Karpas-422 (cell line): ENCODE results near the gene TRIM14. TPM values are rescaled to one million over a fixed set of nuclear protein-coding genes. Genes with fewer than 3 reads are reported as not detected.
"Not testable (repeated sequence)": the region's sequence is repeated elsewhere in the genome, so short reads cannot be mapped to it uniquely, and the experiment has no call there.

Source experiments
- DNase-seq: peaks from one replicate; pipeline ENCODE4 v3.0.0-alpha.2; 2015
- H2AFZ ChIP-seq: fragments of 200-600 bp; sonication (generic); 2 replicates; pipeline ENCODE4 v1.6.1; 2014; ENCODE audit warnings: antibody characterized with exemption, low read length, mixed read lengths
- H3K27ac ChIP-seq: fragments of 200-600 bp; sonication (generic); 2 replicates; pipeline ENCODE4 v1.5.1; 2014; ENCODE audit warnings: mild to moderate bottlenecking, low read length, moderate library complexity
- H3K27me3 ChIP-seq: fragments of 200-600 bp; sonication (generic); 2 replicates; pipeline ENCODE4 v1.6.1; 2014; ENCODE audit warnings: low read length, mixed read lengths
- H3K36me3 ChIP-seq: fragments of 200-600 bp; sonication (generic); 2 replicates; pipeline ENCODE4 v1.6.1; 2014; ENCODE audit warnings: low read length, mixed read lengths; ENCODE audit not compliant: insufficient read depth
- H3K4me1 ChIP-seq: fragments of 200-600 bp; sonication (generic); 2 replicates; pipeline ENCODE4 v1.6.1; 2014; ENCODE audit warnings: mild to moderate bottlenecking, low read length, mixed read lengths
- H3K4me2 ChIP-seq: fragments of 200-600 bp; sonication (generic); 2 replicates; pipeline ENCODE4 v1.6.1; 2014; ENCODE audit warnings: low read length, low read depth, mild to moderate bottlenecking; ENCODE audit not compliant: poor library complexity, severe bottlenecking
- H3K4me3 ChIP-seq: fragments of 200-600 bp; sonication (generic); 2 replicates; pipeline ENCODE4 v1.5.1; 2014; ENCODE audit warnings: mild to moderate bottlenecking, antibody characterized with exemption, low read length, mixed read lengths
- H3K79me2 ChIP-seq: fragments of 200-600 bp; sonication (generic); 2 replicates; pipeline ENCODE4 v1.6.1; 2014; ENCODE audit warnings: mild to moderate bottlenecking, low read length, mixed read lengths
- H3K9ac ChIP-seq: fragments of 200-600 bp; sonication (generic); 2 replicates; pipeline ENCODE4 v1.6.0; 2014; ENCODE audit warnings: low read length
- H3K9me2 ChIP-seq: fragments of 200-600 bp; sonication (generic), shearing (Covaris generic); replicated peaks from 2 replicates; pipeline ENCODE4 v1.6.0; 2014; ENCODE audit warnings: mild to moderate bottlenecking, low read length, moderate library complexity; ENCODE audit not compliant: insufficient read depth
- H3K9me3 ChIP-seq: fragments of 300-700, 200-600 bp; sonication (generic); 2 replicates; pipeline ENCODE4 v1.6.1; 2014; ENCODE audit warnings: low read length, mixed read lengths
- H4K20me1 ChIP-seq: fragments of 200-600 bp; sonication (generic); 2 replicates; pipeline ENCODE4 v1.6.1; 2014; ENCODE audit warnings: mild to moderate bottlenecking, antibody characterized with exemption, low read length, low read depth; ENCODE audit not compliant: insufficient read depth
- total RNA-seq: library from RNA; depleted of rRNA; stranded (reverse); fragments of >200 nt; shearing (Covaris generic); gene quantifications from 2 replicates; pipeline ENCODE4 v1.2.3, GENCODE V29; 2014; ENCODE audit warnings: low replicate concordance

Gene TRIM14
- total RNA-seq, 1 experiment from 2014 or later: 17.5 TPM

GRCh38 chr9:98128316-98128715, 9.3 kb upstream of the TRIM14 start:
- Histone ChIP-seq H2AFZ (no peak overlapping the region), H3K27ac (no peak overlapping the region), H3K4me1 (peaks cover 14% of the 10 kb centered on the region), H3K4me3 (no peak overlapping the region), H3K4me2 (no peak overlapping the region), H4K20me1 (no peaks in the 10 kb centered on the region), H3K9me2 (no peaks in the 10 kb centered on the region), H3K9me3 (no peaks in the 10 kb centered on the region), H3K9ac (no peak overlapping the region), H3K27me3 (no peaks in the 10 kb centered on the region), H3K36me3 (no peaks in the 10 kb centered on the region), H3K79me2 (no peaks in the 10 kb centered on the region)
- no peak for DNase-seq

GRCh38 chr9:98127226-98127625, 8.2 kb upstream of the TRIM14 start:
- H3K9me2 ChIP-seq: no peaks in the 10 kb centered on the region
- H3K79me2 ChIP-seq: no peaks in the 10 kb centered on the region
- no peaks in the 10 kb centered on the region for H4K20me1 ChIP-seq
- no peaks in the 10 kb centered on the region for H3K9me3 ChIP-seq
- H2AFZ ChIP-seq: no peak overlapping the region
- no peak overlapping the region for H3K9ac ChIP-seq
- no peaks in the 10 kb centered on the region for H3K27me3 ChIP-seq
- H3K4me3 ChIP-seq: no peak overlapping the region
- peaks cover 13% of the 10 kb centered on the region for H3K4me1 ChIP-seq
- no peaks in the 10 kb centered on the region for H3K36me3 ChIP-seq
- H3K27ac ChIP-seq: no peak overlapping the region
- no peak overlapping the region for H3K4me2 ChIP-seq
- DNase-seq: no peak

- H3K4me2 ChIP-seq: no peak overlapping the region
- peaks cover 22% of the 10 kb centered on the region for H3K4me1 ChIP-seq
- H3K9ac ChIP-seq: no peak overlapping the region
- H3K79me2 ChIP-seq: no peaks in the 10 kb centered on the region
- H3K27me3 ChIP-seq: no peaks in the 10 kb centered on the region
- H3K9me2 ChIP-seq: no peaks in the 10 kb centered on the region
- no peak overlapping the region for H2AFZ ChIP-seq
- DNase-seq: no peak
- H3K36me3 ChIP-seq: no peaks in the 10 kb centered on the region
- no peaks in the 10 kb centered on the region for H3K9me3 ChIP-seq
- no peak overlapping the region for H3K4me3 ChIP-seq
- no peaks in the 10 kb centered on the region for H4K20me1 ChIP-seq
- no peak overlapping the region for H3K27ac ChIP-seq
Measured at GRCh38 chr9:98124637-98125426, 5.8 kb upstream of the TRIM14 start.

- not testable (repeated sequence) for H4K20me1 ChIP-seq, H3K9ac ChIP-seq, H3K9me3 ChIP-seq, H3K36me3 ChIP-seq, H3K27me3 ChIP-seq, H3K27ac ChIP-seq, DNase-seq, H3K79me2 ChIP-seq, H3K9me2 ChIP-seq, H2AFZ ChIP-seq, H3K4me2 ChIP-seq, H3K4me3 ChIP-seq
- peaks cover 20% of the 10 kb centered on the region for H3K4me1 ChIP-seq
Measured at GRCh38 chr9:98124091-98124490, 5.1 kb upstream of the TRIM14 start.

- no peaks in the 10 kb centered on the region for H4K20me1 ChIP-seq
- H3K4me2 ChIP-seq: no peak overlapping the region
- DNase-seq: no peak
- no peak overlapping the region for H3K4me3 ChIP-seq
- no peaks in the 10 kb centered on the region for H3K36me3 ChIP-seq
- H3K4me1 ChIP-seq: peaks cover 32% of the 10 kb centered on the region
- peak overlapping the region; percentile 10; the same call in 1 of the 2 replicates for H2AFZ ChIP-seq
- H3K9ac ChIP-seq: no peak overlapping the region
- H3K79me2 ChIP-seq: peaks cover 18% of the 10 kb centered on the region
- no peaks in the 10 kb centered on the region for H3K27me3 ChIP-seq
- no peaks in the 10 kb centered on the region for H3K9me2 ChIP-seq
- H3K9me3 ChIP-seq: no peaks in the 10 kb centered on the region
- H3K27ac ChIP-seq: no peak overlapping the region
Measured at GRCh38 chr9:98121058-98121457, 2.0 kb upstream of the TRIM14 start.

GRCh38 chr9:98120476-98120875, 1.5 kb upstream of the TRIM14 start:
- H3K27me3 ChIP-seq: no peaks in the 10 kb centered on the region
- H2AFZ ChIP-seq: no peak overlapping the region
- H4K20me1 ChIP-seq: no peaks in the 10 kb centered on the region
- no peaks in the 10 kb centered on the region for H3K36me3 ChIP-seq
- no peak overlapping the region for H3K4me3 ChIP-seq
- H3K4me2 ChIP-seq: no peak overlapping the region
- H3K9me2 ChIP-seq: no peaks in the 10 kb centered on the region
- peaks cover 18% of the 10 kb centered on the region for H3K79me2 ChIP-seq
- peaks cover 32% of the 10 kb centered on the region for H3K4me1 ChIP-seq
- H3K9ac ChIP-seq: no peak overlapping the region
- DNase-seq: no peak
- H3K27ac ChIP-seq: no peak overlapping the region
- no peaks in the 10 kb centered on the region for H3K9me3 ChIP-seq

- H3K27me3 ChIP-seq: no peaks in the 10 kb centered on the region
- H3K4me1 ChIP-seq: peaks cover 32% of the 10 kb centered on the region
- H3K9me3 ChIP-seq: no peaks in the 10 kb centered on the region
- H3K9ac ChIP-seq: peak overlapping the region; percentile 82
- peak overlapping the region; percentile 81 for H3K4me3 ChIP-seq
- peak overlapping the region; percentile 71 for H3K4me2 ChIP-seq
- peak overlapping the region; percentile 19; the same call in 1 of the 2 replicates for H2AFZ ChIP-seq
- H3K36me3 ChIP-seq: no peaks in the 10 kb centered on the region
- H3K79me2 ChIP-seq: peaks cover 18% of the 10 kb centered on the region
- peak; percentile 71 for DNase-seq
- H3K27ac ChIP-seq: peak overlapping the region; percentile 74
- no peaks in the 10 kb centered on the region for H3K9me2 ChIP-seq
- no peaks in the 10 kb centered on the region for H4K20me1 ChIP-seq
Measured at GRCh38 chr9:98117984-98118639, 910 bp downstream of the TRIM14 start.

- not testable (repeated sequence) for H2AFZ ChIP-seq, H3K9ac ChIP-seq, H3K4me2 ChIP-seq, H3K9me3 ChIP-seq, H3K9me2 ChIP-seq, DNase-seq, H3K27me3 ChIP-seq, H3K36me3 ChIP-seq, H4K20me1 ChIP-seq, H3K4me3 ChIP-seq
- Histone ChIP-seq H3K4me1 (peaks cover 33% of the 10 kb centered on the region), H3K79me2 (peaks cover 19% of the 10 kb centered on the region), H3K27ac (peak overlapping the region; percentile 74; the same call in 1 of the 2 replicates)
Measured at GRCh38 chr9:98117097-98117496, 1.9 kb downstream of the TRIM14 start.
